IPS-15b (cell line): Measurements from ENCODE around the gene TCEA2.

Experiments
- H3K27me3 ChIP-seq: one replicate; pipeline ENCODE4 v1.6.1; 2013; ENCODE audit warnings: low read length; ENCODE audit not compliant: control insufficient read depth, insufficient read depth
- H3K36me3 ChIP-seq: one replicate; pipeline ENCODE4 v1.6.1; 2013; ENCODE audit warnings: low read length; ENCODE audit not compliant: control insufficient read depth, insufficient read depth
- H3K4me1 ChIP-seq: one replicate; pipeline ENCODE4 v1.6.1; 2013; ENCODE audit warnings: mild to moderate bottlenecking, low read length; ENCODE audit not compliant: control insufficient read depth, insufficient read depth
- H3K4me3 ChIP-seq: one replicate; pipeline ENCODE4 v1.5.1; 2013; ENCODE audit warnings: low read depth, low read length
- H3K9ac ChIP-seq: one replicate; pipeline ENCODE4 v1.6.1; 2013; ENCODE audit warnings: low read depth, mild to moderate bottlenecking, low read length
- H3K9me3 ChIP-seq: one replicate; pipeline ENCODE4 v1.6.1; 2013; ENCODE audit warnings: mild to moderate bottlenecking, low read length; ENCODE audit not compliant: control insufficient read depth, insufficient read depth

Gene TCEA2

GRCh38 chr20:64037498-64038213 lies 25.3 kb upstream of the TCEA2 start:
- Histone ChIP-seq H3K36me3 (peaks cover 9% of the 10 kb centered on the region), H3K27me3 (peaks cover 35% of the 10 kb centered on the region), H3K9me3 (no peaks in the 10 kb centered on the region), H3K4me1 (no peaks in the 10 kb centered on the region), H3K9ac (no peak overlapping the region), H3K4me3 (peak overlapping the region; percentile 58)

- peaks cover 35% of the 10 kb centered on the region for H3K27me3 ChIP-seq
- H3K9me3 ChIP-seq, result no peaks in the 10 kb centered on the region
- peaks cover 9% of the 10 kb centered on the region for H3K36me3 ChIP-seq
- no peaks in the 10 kb centered on the region for H3K4me1 ChIP-seq
- H3K4me3 ChIP-seq, result peak overlapping the region; percentile 58
- no peak overlapping the region for H3K9ac ChIP-seq
These were observed 24.8 kb upstream of the TCEA2 start for GRCh38 chr20:64038224-64038564.

- H3K9ac ChIP-seq, result peak overlapping the region; percentile 47
These were observed 24.3 kb upstream of the TCEA2 start for GRCh38 chr20:64038565-64039292.

GRCh38 chr20:64039293-64040160 lies 23.5 kb upstream of the TCEA2 start:
- Histone ChIP-seq H3K36me3 (peaks cover 2% of the 10 kb centered on the region), H3K4me1 (no peaks in the 10 kb centered on the region), H3K9ac (no peak overlapping the region), H3K27me3 (peaks cover 47% of the 10 kb centered on the region), H3K9me3 (no peaks in the 10 kb centered on the region), H3K4me3 (peak overlapping the region; percentile 58)

More at GRCh38 chr20:64038565-64039292, 24.3 kb upstream of the TCEA2 start:
- Histone ChIP-seq H3K36me3 (peaks cover 9% of the 10 kb centered on the region), H3K4me1 (no peaks in the 10 kb centered on the region), H3K9me3 (no peaks in the 10 kb centered on the region), H3K27me3 (peaks cover 40% of the 10 kb centered on the region), H3K4me3 (peak overlapping the region; percentile 58)

- H3K9ac ChIP-seq, result no peak overlapping the region
- H3K9me3 ChIP-seq, result no peaks in the 10 kb centered on the region
- no peaks in the 10 kb centered on the region for H3K36me3 ChIP-seq
- no peaks in the 10 kb centered on the region for H3K4me1 ChIP-seq
- H3K4me3 ChIP-seq, result no peak overlapping the region
- H3K27me3 ChIP-seq, result peaks cover 50% of the 10 kb centered on the region
These were observed 22.6 kb upstream of the TCEA2 start for GRCh38 chr20:64040231-64041039.

- H3K4me3 ChIP-seq, result no peak overlapping the region
- peaks cover 57% of the 10 kb centered on the region for H3K27me3 ChIP-seq
- no peaks in the 10 kb centered on the region for H3K36me3 ChIP-seq
- no peaks in the 10 kb centered on the region for H3K4me1 ChIP-seq
- H3K9ac ChIP-seq, result no peak overlapping the region
- H3K9me3 ChIP-seq, result no peaks in the 10 kb centered on the region
These were observed 21.8 kb upstream of the TCEA2 start for GRCh38 chr20:64041040-64041780.

- peak overlapping the region; percentile 46 for H3K4me3 ChIP-seq
- no peaks in the 10 kb centered on the region for H3K4me1 ChIP-seq
- H3K9me3 ChIP-seq, result no peaks in the 10 kb centered on the region
- H3K36me3 ChIP-seq, result no peaks in the 10 kb centered on the region
- peaks cover 63% of the 10 kb centered on the region for H3K27me3 ChIP-seq
- no peak overlapping the region for H3K9ac ChIP-seq
These were observed 21.3 kb upstream of the TCEA2 start for GRCh38 chr20:64041781-64042053.

GRCh38 chr20:64042054-64042781 lies 20.8 kb upstream of the TCEA2 start:
- Histone ChIP-seq H3K36me3 (no peaks in the 10 kb centered on the region), H3K9ac (no peak overlapping the region), H3K4me1 (no peaks in the 10 kb centered on the region), H3K9me3 (no peaks in the 10 kb centered on the region), H3K4me3 (peak overlapping the region; percentile 46), H3K27me3 (peaks cover 67% of the 10 kb centered on the region)

GRCh38 chr20:64043768-64044167 lies 19.2 kb upstream of the TCEA2 start:
- no peak overlapping the region for H3K4me3 ChIP-seq
- H3K9ac ChIP-seq, result no peak overlapping the region
- no peaks in the 10 kb centered on the region for H3K36me3 ChIP-seq
- no peaks in the 10 kb centered on the region for H3K9me3 ChIP-seq
- H3K27me3 ChIP-seq, result peaks cover 79% of the 10 kb centered on the region
- H3K4me1 ChIP-seq, result no peaks in the 10 kb centered on the region

- Histone ChIP-seq H3K9me3 (no peaks in the 10 kb centered on the region), H3K27me3 (peaks cover 74% of the 10 kb centered on the region), H3K36me3 (no peaks in the 10 kb centered on the region), H3K4me3 (no peak overlapping the region), H3K9ac (no peak overlapping the region), H3K4me1 (no peaks in the 10 kb centered on the region)
These were observed 18.3 kb upstream of the TCEA2 start for GRCh38 chr20:64044484-64045247.
